Thyroid gland (tissue), 4 donors: ENCODE data around the gene SMARCAD1.

Experiments used
- POLR2A ChIP-seq, 2 donors: fragments of 450-650 bp; IDR thresholded peaks; one replicate each; pipeline ENCODE4 v1.6.1; 2017; ENCODE audit warnings: antibody characterized with exemption in 2 of 2, mild to moderate bottlenecking in 2 of 2, moderate library complexity in 1 of 2
- TF ChIP-seq, protein P1 (sequence below), 6 experiments: fragments of 200-600 bp in 3 of 6; fragments of 450-650 bp in 3 of 6; sonication (generic) in 3 of 6; IDR thresholded peaks; one replicate each; pipeline ENCODE4 v1.5.1; 2016 to 2019; ENCODE audit warnings: antibody characterized with exemption in 6 of 6, mild to moderate bottlenecking in 2 of 6, inconsistent platforms in 1 of 6, moderate library complexity in 1 of 6

DNA sequence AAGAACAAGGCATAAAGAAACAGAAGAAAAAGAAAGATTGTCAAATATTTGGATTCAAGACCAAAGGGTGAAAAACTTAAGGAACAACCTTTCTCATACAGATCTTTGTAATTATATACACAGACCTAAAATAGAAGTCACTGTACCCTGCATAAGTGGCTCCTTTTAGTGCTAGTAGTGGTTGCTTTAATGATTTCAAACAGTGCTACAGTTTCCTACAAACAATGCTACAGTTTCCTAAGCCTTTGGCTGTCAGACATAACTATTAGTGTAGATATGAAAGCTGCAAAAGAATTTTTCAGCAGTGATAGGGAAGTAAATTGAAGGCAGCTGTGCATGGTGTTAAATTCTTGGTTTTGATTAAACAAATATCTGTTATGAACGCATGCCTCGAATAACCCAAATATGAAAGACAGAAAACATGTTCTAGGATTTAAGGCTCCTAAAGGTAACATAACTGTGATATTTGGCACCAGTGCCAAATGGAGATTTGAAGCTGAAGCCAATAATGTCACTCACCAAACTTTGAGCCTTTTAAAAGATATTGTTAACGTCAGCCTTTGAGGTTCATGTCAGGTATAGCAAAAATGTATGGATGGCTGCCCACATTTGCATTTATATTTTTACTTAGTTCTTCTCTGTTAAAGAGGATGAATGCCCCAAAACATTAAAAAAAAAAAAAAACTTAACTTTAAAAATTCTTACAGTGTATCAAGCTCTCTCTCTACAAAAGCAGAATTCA lies 36.6 kb downstream of the SMARCAD1 start:
- TF ChIP-seq POLR2A (IDR thresholded peaks at IDR 0.05): no peak
- TF ChIP-seq, protein P1, sequence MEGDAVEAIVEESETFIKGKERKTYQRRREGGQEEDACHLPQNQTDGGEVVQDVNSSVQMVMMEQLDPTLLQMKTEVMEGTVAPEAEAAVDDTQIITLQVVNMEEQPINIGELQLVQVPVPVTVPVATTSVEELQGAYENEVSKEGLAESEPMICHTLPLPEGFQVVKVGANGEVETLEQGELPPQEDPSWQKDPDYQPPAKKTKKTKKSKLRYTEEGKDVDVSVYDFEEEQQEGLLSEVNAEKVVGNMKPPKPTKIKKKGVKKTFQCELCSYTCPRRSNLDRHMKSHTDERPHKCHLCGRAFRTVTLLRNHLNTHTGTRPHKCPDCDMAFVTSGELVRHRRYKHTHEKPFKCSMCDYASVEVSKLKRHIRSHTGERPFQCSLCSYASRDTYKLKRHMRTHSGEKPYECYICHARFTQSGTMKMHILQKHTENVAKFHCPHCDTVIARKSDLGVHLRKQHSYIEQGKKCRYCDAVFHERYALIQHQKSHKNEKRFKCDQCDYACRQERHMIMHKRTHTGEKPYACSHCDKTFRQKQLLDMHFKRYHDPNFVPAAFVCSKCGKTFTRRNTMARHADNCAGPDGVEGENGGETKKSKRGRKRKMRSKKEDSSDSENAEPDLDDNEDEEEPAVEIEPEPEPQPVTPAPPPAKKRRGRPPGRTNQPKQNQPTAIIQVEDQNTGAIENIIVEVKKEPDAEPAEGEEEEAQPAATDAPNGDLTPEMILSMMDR (IDR thresholded peaks at IDR 0.05): no peak
